Measurements from ENCODE around the gene KRT72. TPM values are rescaled to one million over a fixed set of nuclear protein-coding genes. Genes with fewer than 3 reads are reported as not detected.
"Not testable (repeated sequence)": the region's sequence is repeated elsewhere in the genome, so short reads cannot be mapped to it uniquely, and the experiment has no call there.

Gene KRT72
- total RNA-seq, 1 experiment from 2014 or later: 0.17 TPM

- DNase-seq (ENCODE audit: low read depth, low spot score) (no peak), ATAC-seq (no peak)
- ChIA-PET POLR2A (no interaction called here), RAD21 (ENCODE audit: low non-redundant PET in 1 of 2, low total read pairs in 2 of 2, uncharacterized antibody in 2 of 2, unreplicated experiment in 2 of 2) (no interaction called here), CTCF (interaction anchor here (1.5 kb wide), 1 partner anchor 203 kb away, joined by 3 read pairs; no protein-coding TSS in a partner anchor)
- H2AFZ ChIP-seq (ENCODE audit: low read depth, low read length, poor library complexity, severe bottlenecking): no peak overlapping the region
- H3K79me2 ChIP-seq (ENCODE audit: insufficient read depth, low read length): no peaks in the 10 kb centered on the region
- H3K4me1 ChIP-seq (ENCODE audit: control insufficient read depth in 1 of 2, insufficient read depth in 2 of 2, low read length in 2 of 2): peaks cover 0 to 15% of the 10 kb centered on the region in 2 experiments; a peak in 3 of 4 replicates
- H3K9me2 ChIP-seq (ENCODE audit: insufficient read depth): no peaks in the 10 kb centered on the region
- no peak overlapping the region for H3K9ac ChIP-seq (ENCODE audit: low read length)
- TF ChIP-seq SIN3A (IDR thresholded peaks at IDR 0.05; ENCODE audit: low read depth) (no peak), TCF7L2 (IDR thresholded peaks at IDR 0.05; ENCODE audit: borderline replicate concordance, extremely low read depth, insufficient read depth, insufficient read length) (no peak), JUND (IDR thresholded peaks at IDR 0.05) (no peak), EGR1 (IDR thresholded peaks at IDR 0.05; ENCODE audit: low read depth) (no peak), MAX (IDR thresholded peaks at IDR 0.05) (no peak), ZBTB33 (IDR thresholded peaks at IDR 0.05; ENCODE audit: extremely low read depth, insufficient replicate concordance, low read length) (no peak), YY1 (IDR thresholded peaks at IDR 0.05; ENCODE audit: extremely low read depth, insufficient replicate concordance, low read depth, low read length) (no peak), RAD21 (IDR thresholded peaks at IDR 0.05; ENCODE audit: low read depth) (no peak), POLR2AphosphoS5 (IDR thresholded peaks at IDR 0.05; ENCODE audit: low read depth, low read length) (no peak), EZH2 (IDR thresholded peaks at IDR 0.05) (no peak), CEBPB (IDR thresholded peaks at IDR 0.05; ENCODE audit: low read depth) (no peak), ATF3 (IDR thresholded peaks at IDR 0.05) (no peak), POLR2A (IDR thresholded peaks at IDR 0.05; ENCODE audit: borderline replicate concordance, extremely low read depth, insufficient read depth, insufficient read length) (no peak)
- no peaks in the 10 kb centered on the region for H3K9me3 ChIP-seq (ENCODE audit: control insufficient read depth in 1 of 2, insufficient read depth in 1 of 2, low read depth in 1 of 2, low read length in 2 of 2)
- H3K27ac ChIP-seq (ENCODE audit: low read depth, low read length): no peak overlapping the region
- no peak overlapping the region for H3K4me3 ChIP-seq (replicated peaks in 1 of 2; ENCODE audit: low read depth in 1 of 2, low read length in 2 of 2)
- no peaks in the 10 kb centered on the region for H4K20me1 ChIP-seq (ENCODE audit: insufficient read depth)
- H3K27me3 ChIP-seq (ENCODE audit: insufficient read depth, low read length): no peaks in the 10 kb centered on the region; the same call in 1 of the 2 replicates
- no peak overlapping the region for H3K4me2 ChIP-seq (ENCODE audit: low read length)
- no peaks in the 10 kb centered on the region for H3K36me3 ChIP-seq (ENCODE audit: control insufficient read depth in 1 of 2, insufficient read depth in 2 of 2, low read length in 2 of 2)
- no TSS peak for BruUV-seq (replicated peaks)
- intact Hi-C loops (cut with micrococcal nuclease): no loop called here
Observed at GRCh38 chr12:52598966-52599365, 2.3 kb downstream of the KRT72 start.

- BruUV-seq (replicated peaks); H3K27ac ChIP-seq (ENCODE audit: low read depth, low read length); H3K4me1 ChIP-seq (ENCODE audit: control insufficient read depth in 1 of 2, insufficient read depth in 2 of 2, low read length in 2 of 2); DNase-seq (ENCODE audit: low read depth, low spot score); H3K27me3 ChIP-seq (ENCODE audit: insufficient read depth, low read length); ATAC-seq; H3K9me2 ChIP-seq (ENCODE audit: insufficient read depth); intact Hi-C loops (cut with micrococcal nuclease); H3K36me3 ChIP-seq (ENCODE audit: control insufficient read depth in 1 of 2, insufficient read depth in 2 of 2, low read length in 2 of 2); H2AFZ ChIP-seq (ENCODE audit: low read depth, low read length, poor library complexity, severe bottlenecking); H4K20me1 ChIP-seq (ENCODE audit: insufficient read depth); H3K4me2 ChIP-seq (ENCODE audit: low read length); H3K79me2 ChIP-seq (ENCODE audit: insufficient read depth, low read length); H3K9me3 ChIP-seq (ENCODE audit: control insufficient read depth in 1 of 2, insufficient read depth in 1 of 2, low read depth in 1 of 2, low read length in 2 of 2); RAD21 ChIA-PET (ENCODE audit: low non-redundant PET in 1 of 2, low total read pairs in 2 of 2, uncharacterized antibody in 2 of 2, unreplicated experiment in 2 of 2); H3K4me3 ChIP-seq (replicated peaks in 1 of 2; ENCODE audit: low read depth in 1 of 2, low read length in 2 of 2); H3K9ac ChIP-seq (ENCODE audit: low read length): not testable (repeated sequence)
- ChIA-PET POLR2A (interaction anchor here (1.1 kb wide), 1 partner anchor 447 kb away, joined by 3 read pairs; no protein-coding TSS in a partner anchor), CTCF (interaction anchor here (0.9 kb wide), 1 partner anchor 276 kb away, joined by 4 read pairs; no protein-coding TSS in a partner anchor)
Observed at GRCh38 chr12:52594237-52594636, 7.0 kb downstream of the KRT72 start.

All from HCT116 (cell line).